A549 treated with CpdA at 1 μM for 4 hours (cell line): ENCODE results near the gene FMO3. TPM values are rescaled to one million over a fixed set of nuclear protein-coding genes. Genes with fewer than 3 reads are reported as not detected.

ENCODE experiments used
- total RNA-seq: library from RNA; stranded (reverse); fragments of 200-300 nt; extraction: Qiagen RNA extraction; gene quantifications from 5 replicates; pipeline ENCODE4 v1.2.3, GENCODE V29; 2022; ENCODE audit warnings: low read depth

The FMO3 gene
- total RNA-seq: not detected in 5 replicates

GRCh38 chr1:171090604-171091003 is at the start of gene FMO3:
Gene FMO3, plus strand, starts transcription at chr1:171090905. Its CDS starts 1,754 bp downstream, at chr1:171092659.

Other genes with a start within 250 kb of the FMO3 start
- not detected in 5 replicates for gene MROH9, start 155.4 kb upstream of the FMO3 start, total RNA-seq
- gene FMO2, start 94.4 kb downstream of the FMO3 start, total RNA-seq: not detected in 5 replicates
- not detected in 5 replicates for gene FMO1, start 157.6 kb downstream of the FMO3 start, total RNA-seq
- 0.44 to 0.86 TPM (median 0.57 TPM) in 5 replicates for gene FMO4, start 223.3 kb downstream of the FMO3 start, total RNA-seq